Duodenal mucosa (tissue), 2 donors: ENCODE measurements around the gene SERTAD1.

Experiments
- H3K27ac ChIP-seq: one replicate; pipeline ENCODE4 v1.7.0; 2013; ENCODE audit warnings: low read depth, low read length
- H3K27me3 ChIP-seq, 2 donors: one replicate each; pipeline ENCODE4 v1.7.0; 2013; ENCODE audit warnings: low read length in 2 of 2, control low read depth in 1 of 2; ENCODE audit not compliant: insufficient read depth in 2 of 2, control insufficient read depth in 1 of 2
- H3K36me3 ChIP-seq, 2 donors: one replicate each; pipeline ENCODE4 v1.7.0; 2013; ENCODE audit warnings: low read length in 2 of 2, control low read depth in 1 of 2; ENCODE audit not compliant: insufficient read depth in 2 of 2, control insufficient read depth in 1 of 2
- H3K4me1 ChIP-seq, 2 donors: one replicate each; pipeline ENCODE4 v1.7.0; 2013; ENCODE audit warnings: low read length in 2 of 2, control low read depth in 1 of 2; ENCODE audit not compliant: insufficient read depth in 2 of 2, control insufficient read depth in 1 of 2
- H3K4me3 ChIP-seq, 2 donors: one replicate each; pipeline ENCODE4 v1.7.0; 2013; ENCODE audit warnings: low read length in 2 of 2, low read depth in 1 of 2
- H3K9ac ChIP-seq, 2 donors: one replicate each; pipeline ENCODE4 v1.7.0; 2013; ENCODE audit warnings: low read length in 2 of 2, low read depth in 1 of 2
- H3K9me3 ChIP-seq, 2 donors: one replicate each; pipeline ENCODE4 v1.7.0; 2013; ENCODE audit warnings: low read length in 2 of 2, control low read depth in 1 of 2; ENCODE audit not compliant: control insufficient read depth in 1 of 2

SERTAD1 gene

DNA sequence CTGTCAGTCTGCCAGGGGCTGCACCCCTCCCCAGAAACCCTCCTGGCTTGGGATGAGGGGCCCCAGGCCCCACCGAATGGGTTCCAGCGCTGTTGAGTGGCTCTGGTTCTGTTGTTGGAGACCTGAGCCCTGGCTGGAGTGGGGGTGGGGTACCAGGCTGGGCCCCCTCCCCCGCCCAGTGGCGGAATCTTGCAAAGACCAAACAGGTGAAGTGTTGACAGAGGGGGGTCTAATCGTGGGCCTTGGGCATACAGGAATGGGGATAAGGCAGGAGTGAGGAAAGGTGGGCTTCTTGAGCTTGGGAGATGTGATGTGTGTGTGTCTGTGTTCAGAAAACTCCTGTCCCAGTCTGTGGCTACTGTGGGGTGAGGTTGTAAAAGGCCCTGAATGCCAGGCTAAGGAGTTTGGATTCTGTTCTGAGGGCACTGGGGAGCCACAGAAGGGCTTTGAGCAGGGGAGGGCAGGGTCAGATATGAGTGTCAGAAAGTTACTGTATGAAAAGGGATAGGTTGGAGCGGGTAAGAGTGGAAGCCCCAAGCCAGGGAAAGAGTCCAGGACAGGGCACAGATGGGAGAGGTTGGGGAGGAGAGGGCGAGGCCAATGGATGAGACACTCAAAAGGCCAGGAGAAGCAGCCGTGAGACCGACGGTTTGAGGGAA lies 35.6 kb downstream of the SERTAD1 start, which contains the start of gene HIPK4:
TSS of gene HIPK4 (minus strand) at position 98 of the 659 bp plus-strand sequence. CDS start 279 bp downstream, outside the sequence.
- Histone ChIP-seq H3K9me3 (no peaks in the 10 kb centered on the region), H3K4me1 (no peaks in the 10 kb centered on the region), H3K27ac (no peak within 1 kb of the TSS), H3K27me3 (no peaks in the 10 kb centered on the region), H3K4me3 (no peak within 1 kb of the TSS), H3K36me3 (no peaks in the 10 kb centered on the region), H3K9ac (no peak within 1 kb of the TSS)

DNA sequence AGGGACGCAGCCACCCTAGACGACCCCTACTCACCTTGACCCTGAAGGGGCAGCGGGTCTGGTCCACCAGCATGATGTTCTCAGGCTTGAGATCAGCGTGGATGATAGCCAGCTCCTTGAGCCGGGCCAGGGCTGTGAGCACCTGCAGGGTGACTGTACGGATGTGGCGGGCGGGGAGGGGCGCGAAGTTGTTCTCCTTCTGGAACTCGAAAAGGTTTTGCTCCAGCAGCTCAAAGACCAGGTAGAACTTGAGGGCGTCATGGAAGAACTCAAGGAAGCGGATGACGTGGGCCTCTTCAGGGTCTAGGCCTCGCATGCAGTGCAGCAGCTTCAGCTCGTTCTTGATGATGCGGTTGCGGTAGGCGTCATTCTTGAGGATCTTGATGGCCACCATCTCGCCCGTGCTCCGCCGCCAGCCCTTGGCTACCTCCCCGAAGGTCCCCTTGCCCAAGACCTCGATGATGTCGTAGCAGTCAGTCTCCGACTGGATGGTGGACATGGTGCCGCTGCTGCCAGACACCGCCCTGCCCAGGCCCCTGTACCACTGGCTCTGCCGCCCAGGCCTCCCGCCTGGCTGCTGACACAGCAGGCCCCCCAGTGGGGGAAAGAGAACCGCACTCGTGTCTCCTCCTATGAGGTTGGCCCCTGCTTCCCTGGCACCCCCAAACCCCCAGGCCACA lies 36.2 kb downstream of the SERTAD1 start:
- Histone ChIP-seq H3K36me3 (no peaks in the 10 kb centered on the region), H3K27ac (no peak overlapping the region), H3K4me3 (no peak overlapping the region), H3K9ac (no peak overlapping the region), H3K4me1 (no peaks in the 10 kb centered on the region), H3K27me3 (no peaks in the 10 kb centered on the region), H3K9me3 (no peaks in the 10 kb centered on the region)

DNA sequence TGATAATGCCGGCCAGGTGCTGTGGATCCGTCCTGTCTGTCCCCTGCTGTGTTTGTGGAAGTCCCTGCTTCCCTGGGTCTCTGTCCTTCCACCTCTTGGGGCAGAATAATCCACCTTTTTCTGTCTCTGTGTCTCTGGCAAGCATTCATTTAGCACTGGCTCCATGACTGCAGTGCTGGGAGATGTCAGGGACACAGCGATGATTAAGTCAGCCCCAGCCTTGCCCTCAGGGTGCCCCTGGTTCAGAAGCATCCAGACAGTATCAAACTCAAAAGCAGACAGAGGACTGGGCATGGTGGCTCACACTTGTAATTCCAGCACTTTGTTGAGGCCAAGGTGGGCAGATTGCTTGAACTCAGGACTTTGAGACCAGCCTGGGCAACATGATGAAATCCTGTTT lies 37.3 kb downstream of the SERTAD1 start:
- Histone ChIP-seq H3K27ac (no peak overlapping the region), H3K9me3 (no peaks in the 10 kb centered on the region), H3K4me3 (no peak overlapping the region), H3K27me3 (no peaks in the 10 kb centered on the region), H3K9ac (no peak overlapping the region), H3K4me1 (no peaks in the 10 kb centered on the region), H3K36me3 (no peaks in the 10 kb centered on the region)

DNA sequence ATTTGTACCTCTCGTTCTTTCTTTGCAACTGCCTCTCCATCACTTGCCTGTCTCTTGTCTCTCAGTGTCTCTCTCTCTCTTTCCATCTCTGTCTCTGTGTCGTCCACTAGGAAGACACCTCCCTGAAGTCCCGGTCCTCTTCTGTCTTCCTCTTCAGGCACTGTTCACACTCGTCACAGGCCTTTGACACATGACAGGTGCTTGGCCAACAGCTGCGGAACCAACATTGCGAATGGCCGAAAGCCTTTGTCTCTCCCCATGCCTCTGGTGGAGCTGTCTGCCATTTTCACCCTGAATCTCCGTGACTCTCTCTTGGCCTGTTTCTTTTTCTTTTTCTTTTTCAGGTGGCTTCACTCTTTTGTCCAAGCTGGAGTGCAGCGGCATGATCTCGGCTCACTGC lies 38.6 kb downstream of the SERTAD1 start:
- Histone ChIP-seq H3K36me3 (no peaks in the 10 kb centered on the region), H3K27me3 (no peaks in the 10 kb centered on the region), H3K9me3 (no peaks in the 10 kb centered on the region), H3K4me1 (no peaks in the 10 kb centered on the region), H3K9ac (no peak overlapping the region), H3K4me3 (no peak overlapping the region), H3K27ac (no peak overlapping the region)

DNA sequence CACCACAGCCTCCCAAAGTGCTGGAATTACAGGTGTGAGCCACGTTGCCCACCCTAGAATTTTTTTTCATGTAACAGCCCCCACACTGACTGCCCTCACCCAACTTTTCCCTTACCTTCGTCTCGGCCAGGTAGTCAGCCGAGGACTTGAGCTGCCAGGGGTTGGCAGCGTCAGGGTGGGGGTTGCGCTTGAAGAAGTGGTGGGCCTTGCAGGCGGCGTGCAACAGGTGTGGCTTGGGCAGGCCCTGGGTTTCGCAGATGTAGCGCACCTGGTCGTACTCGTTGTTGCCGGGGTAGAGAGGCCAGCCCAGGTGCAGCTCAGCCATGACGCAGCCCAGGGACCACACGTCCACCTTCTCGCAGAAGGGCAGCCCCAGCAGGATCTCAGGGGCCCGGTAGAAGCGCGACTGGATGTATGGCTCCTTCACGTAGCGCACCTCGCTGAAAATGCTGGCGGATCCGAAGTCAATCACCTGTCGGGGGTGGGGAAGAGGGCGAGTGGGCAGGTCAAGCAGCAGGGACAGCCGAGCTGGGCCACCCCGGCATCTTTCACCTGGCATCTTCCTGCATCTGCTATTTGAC lies 42.0 kb downstream of the SERTAD1 start:
- Histone ChIP-seq H3K4me1 (no peaks in the 10 kb centered on the region), H3K9ac (no peak overlapping the region), H3K36me3 (peaks cover 0 to 3% of the 10 kb centered on the region in 2 donors), H3K9me3 (no peaks in the 10 kb centered on the region), H3K27ac (no peak overlapping the region), H3K27me3 (no peaks in the 10 kb centered on the region), H3K4me3 (no peak overlapping the region)

DNA sequence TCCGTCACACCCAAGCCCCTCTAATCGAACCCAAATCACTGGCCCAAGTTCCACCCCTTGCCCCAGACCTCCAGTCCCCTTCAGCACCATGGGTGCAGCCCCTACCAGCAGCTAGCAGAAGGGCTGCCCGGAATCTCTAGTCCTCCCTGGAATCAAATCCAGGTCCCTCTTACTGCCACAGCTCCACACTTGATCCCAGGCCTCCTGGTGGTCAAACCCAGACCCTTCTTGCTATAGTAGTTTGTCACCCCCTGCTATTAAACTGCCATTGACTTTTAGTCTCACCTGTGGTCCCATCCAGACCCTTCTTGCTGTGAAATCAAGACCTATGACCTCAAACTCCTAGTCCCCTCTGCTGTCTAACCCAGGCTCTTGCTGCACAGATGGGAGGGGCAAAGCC lies 44.5 kb downstream of the SERTAD1 start:
- Histone ChIP-seq H3K4me1 (no peaks in the 10 kb centered on the region), H3K27ac (no peak overlapping the region), H3K36me3 (peaks cover 0 to 21% of the 10 kb centered on the region in 2 donors), H3K27me3 (no peaks in the 10 kb centered on the region), H3K4me3 (no peak overlapping the region), H3K9me3 (no peaks in the 10 kb centered on the region), H3K9ac (no peak overlapping the region)

DNA sequence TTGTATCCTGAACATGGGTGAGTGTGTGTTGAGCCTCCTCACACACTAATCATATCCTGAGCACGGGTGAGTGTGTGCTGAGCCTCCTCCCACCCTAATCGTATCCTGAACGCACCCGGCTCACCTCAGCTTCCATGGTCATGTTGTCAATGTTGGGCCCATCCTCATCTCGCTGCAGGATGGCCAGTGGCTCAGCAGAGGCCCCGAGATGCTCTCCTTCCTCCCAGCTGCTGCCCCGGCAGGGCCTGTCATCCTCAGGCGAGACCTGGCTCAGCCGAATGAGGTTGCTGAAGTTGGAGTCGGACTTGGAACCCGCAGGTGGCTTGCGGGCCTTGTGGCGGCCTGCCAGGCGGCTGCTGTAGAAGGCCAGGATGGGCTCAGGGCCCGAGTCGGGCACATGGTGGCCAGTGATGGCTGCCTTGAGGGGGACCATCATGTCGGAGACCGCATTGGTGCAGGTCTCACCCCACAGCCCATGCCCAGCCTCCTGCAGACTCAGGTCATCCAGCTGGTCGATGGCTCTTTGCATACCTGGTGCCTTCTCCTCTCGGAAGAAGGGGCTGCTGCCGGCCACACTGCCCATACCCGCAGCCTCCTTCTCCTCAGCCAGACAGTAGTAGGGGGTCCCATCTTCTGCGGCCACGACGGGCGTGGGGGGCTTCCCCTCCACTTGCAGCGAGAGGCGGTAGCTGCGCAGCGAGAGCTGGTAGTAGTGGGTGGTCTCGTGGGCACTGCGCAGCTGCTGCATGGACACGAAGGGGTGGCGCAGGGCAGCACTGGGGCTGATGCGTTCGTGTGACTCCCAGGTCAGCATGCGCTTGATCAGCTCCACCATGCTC lies 45.4 kb downstream of the SERTAD1 start:
- Histone ChIP-seq H3K4me1 (no peaks in the 10 kb centered on the region), H3K36me3 (peaks cover 0 to 22% of the 10 kb centered on the region in 2 donors), H3K4me3 (no peak overlapping the region), H3K9ac (no peak overlapping the region), H3K27me3 (no peaks in the 10 kb centered on the region), H3K27ac (no peak overlapping the region), H3K9me3 (no peaks in the 10 kb centered on the region)

DNA sequence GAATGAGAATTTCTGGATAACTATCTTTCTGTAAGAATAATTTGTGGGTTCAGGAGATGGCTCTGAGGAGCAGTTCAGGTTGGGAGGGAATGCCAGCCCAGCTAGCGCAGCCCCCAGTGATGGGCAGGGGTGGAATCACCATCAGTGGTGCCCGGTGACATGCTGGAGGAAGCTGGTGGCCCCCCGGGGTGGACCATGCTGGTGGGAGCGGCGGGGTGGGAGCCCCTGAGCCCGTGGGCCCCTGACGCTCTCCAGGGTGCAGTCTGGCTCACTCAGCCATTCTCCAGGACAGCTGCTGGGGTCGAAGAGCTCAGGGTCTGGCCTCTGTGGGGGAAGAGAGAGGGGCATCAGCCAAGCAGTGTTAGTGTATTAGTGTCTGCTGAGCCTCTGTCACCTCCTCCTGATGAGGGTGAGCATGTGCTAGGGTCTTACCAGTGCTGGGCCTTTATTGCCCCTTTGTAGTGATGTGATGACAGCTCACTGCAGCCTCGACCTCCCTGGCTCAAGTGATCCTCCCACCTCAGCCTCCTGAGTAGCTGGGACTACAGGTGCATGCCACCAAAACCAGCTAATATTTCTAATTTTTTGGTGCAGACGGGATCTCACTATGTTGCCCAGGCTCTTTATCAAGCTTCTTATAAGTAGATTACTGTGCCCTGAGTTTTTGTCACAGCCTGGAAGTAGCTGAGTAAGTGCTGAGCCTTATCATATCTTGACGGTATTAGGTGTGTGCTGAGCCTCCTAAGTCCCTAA lies 46.2 kb downstream of the SERTAD1 start:
- Histone ChIP-seq H3K36me3 (peaks cover 0 to 23% of the 10 kb centered on the region in 2 donors), H3K27ac (no peak overlapping the region), H3K9ac (no peak overlapping the region), H3K4me3 (no peak overlapping the region), H3K27me3 (no peaks in the 10 kb centered on the region), H3K4me1 (no peaks in the 10 kb centered on the region), H3K9me3 (no peaks in the 10 kb centered on the region)

DNA sequence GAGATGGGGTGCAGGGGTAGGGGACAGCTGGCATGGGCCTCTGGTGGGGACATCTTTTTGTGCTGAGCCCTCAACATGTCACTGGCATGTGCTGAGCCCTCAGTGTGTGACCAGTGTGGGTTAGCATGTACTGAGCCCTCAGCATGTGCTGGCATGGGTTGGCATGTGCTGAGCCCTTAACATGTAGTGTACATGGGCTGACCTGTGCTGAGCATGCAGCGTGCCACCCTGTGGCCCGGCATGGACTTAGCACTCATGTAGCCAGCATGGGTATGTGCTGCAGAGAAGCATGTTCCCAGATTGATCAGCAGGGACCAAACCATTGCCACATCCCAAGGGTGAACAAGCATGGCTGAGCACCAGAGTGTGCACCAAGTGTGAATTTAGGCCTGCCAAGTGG lies 47.3 kb downstream of the SERTAD1 start:
- no peaks in the 10 kb centered on the region for H3K4me1 ChIP-seq
- no peak overlapping the region for H3K27ac ChIP-seq
- H3K27me3 ChIP-seq: no peaks in the 10 kb centered on the region
- H3K36me3 ChIP-seq: peaks cover 5 to 31% of the 10 kb centered on the region in 2 donors
- H3K9ac ChIP-seq: no peak overlapping the region
- H3K9me3 ChIP-seq: no peaks in the 10 kb centered on the region
- H3K4me3 ChIP-seq: no peak overlapping the region
